IPS-20b (cell line): Measurements from ENCODE around the gene LILRA5.
"Not testable (repeated sequence)": the region's sequence is repeated elsewhere in the genome, so short reads cannot be mapped to it uniquely, and the experiment has no call there.

Experiments used
- H3K27ac ChIP-seq: one replicate; pipeline ENCODE4 v1.5.1; 2013; ENCODE audit warnings: low read length
- H3K27me3 ChIP-seq: 2 replicates; pipeline ENCODE4 v1.6.1; 2013; ENCODE audit warnings: mild to moderate bottlenecking, low read length, inconsistent platforms; ENCODE audit not compliant: insufficient read depth
- H3K36me3 ChIP-seq: 2 replicates; pipeline ENCODE4 v1.6.1; 2013; ENCODE audit warnings: low read depth, mild to moderate bottlenecking, inconsistent platforms, low read length, moderate library complexity; ENCODE audit not compliant: insufficient read depth
- H3K4me1 ChIP-seq: 2 replicates; pipeline ENCODE4 v1.6.1; 2013; ENCODE audit warnings: mild to moderate bottlenecking, control low read depth, inconsistent platforms, low read length, moderate library complexity; ENCODE audit not compliant: insufficient read depth
- H3K4me3 ChIP-seq: 2 replicates; pipeline ENCODE4 v1.5.1; 2013; ENCODE audit warnings: mild to moderate bottlenecking, low read length, inconsistent platforms
- H3K9ac ChIP-seq: 2 replicates; pipeline ENCODE4 v1.6.1; 2013; ENCODE audit warnings: low read depth, mild to moderate bottlenecking, inconsistent platforms, low read length, moderate library complexity
- H3K9me3 ChIP-seq: 2 replicates; pipeline ENCODE4 v1.6.1; 2013; ENCODE audit warnings: mild to moderate bottlenecking, low read depth, low read length, inconsistent platforms; ENCODE audit not compliant: insufficient read depth

LILRA5 gene

DNA sequence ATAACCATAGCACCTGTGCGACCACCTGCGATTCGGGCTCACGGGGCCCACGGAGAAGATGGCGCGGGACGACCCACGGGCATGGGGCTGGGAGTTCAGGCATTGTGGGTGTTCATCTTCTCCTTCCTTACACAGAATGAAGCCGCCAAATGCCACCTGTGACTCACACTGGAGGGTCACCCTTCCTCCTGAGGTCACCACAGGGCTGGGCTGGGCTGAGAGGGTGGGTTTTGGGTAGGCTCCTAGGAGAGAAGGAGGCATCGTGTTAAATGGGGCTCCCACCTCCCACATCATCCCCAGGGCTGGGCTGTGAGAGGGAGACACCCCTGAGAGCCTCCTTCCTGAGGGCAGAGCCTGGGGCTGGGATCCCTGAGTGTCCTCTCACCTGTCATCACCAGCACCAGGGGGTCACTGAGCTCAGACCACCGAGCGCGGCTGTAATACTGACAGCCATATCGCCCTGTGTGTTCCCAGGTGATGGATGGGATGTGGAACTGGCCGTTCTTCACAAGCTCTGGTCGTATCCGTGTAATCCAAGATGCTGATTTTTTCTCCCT is 33.5 kb downstream of the LILRA5 start:
- Histone ChIP-seq H3K9ac (no peak overlapping the region), H3K27ac (no peak overlapping the region), H3K36me3 (no peaks in the 10 kb centered on the region), H3K4me3 (no peak overlapping the region), H3K4me1 (no peaks in the 10 kb centered on the region), H3K27me3 (no peaks in the 10 kb centered on the region), H3K9me3 (no peaks in the 10 kb centered on the region)

DNA sequence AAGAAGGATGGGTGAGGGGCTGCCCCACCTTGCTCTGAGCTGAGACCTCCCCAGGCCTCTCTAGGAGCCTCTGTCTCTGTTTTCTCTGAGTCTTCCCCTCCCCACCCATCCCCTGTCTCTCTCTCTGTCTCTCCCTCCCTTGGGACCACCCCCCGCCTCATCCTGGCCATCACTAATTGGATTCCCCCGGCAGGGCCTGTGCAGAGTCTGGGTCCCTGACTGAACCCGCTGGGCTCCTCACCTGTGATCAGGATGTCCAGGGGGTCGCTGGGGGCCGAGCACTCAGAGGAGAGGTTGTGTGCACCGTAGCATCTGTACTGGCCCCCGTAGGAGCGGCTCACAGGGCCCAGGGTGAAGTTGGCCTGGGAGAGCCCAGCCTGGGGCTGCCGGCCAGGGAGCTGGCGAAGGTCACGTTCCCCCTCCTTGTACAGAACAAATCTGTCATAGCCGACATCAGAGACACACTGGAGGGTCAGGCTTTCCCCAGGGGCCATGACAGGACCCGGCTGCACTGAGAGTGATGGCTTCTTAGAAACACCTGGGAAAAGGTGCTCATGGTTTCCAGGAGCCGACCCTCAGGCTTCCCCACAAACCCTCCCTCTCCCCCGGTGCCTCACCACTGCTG is 34.3 kb downstream of the LILRA5 start:
- not testable (repeated sequence) for H3K9me3 ChIP-seq, H3K27ac ChIP-seq, H3K36me3 ChIP-seq, H3K9ac ChIP-seq, H3K27me3 ChIP-seq, H3K4me3 ChIP-seq, H3K4me1 ChIP-seq

DNA sequence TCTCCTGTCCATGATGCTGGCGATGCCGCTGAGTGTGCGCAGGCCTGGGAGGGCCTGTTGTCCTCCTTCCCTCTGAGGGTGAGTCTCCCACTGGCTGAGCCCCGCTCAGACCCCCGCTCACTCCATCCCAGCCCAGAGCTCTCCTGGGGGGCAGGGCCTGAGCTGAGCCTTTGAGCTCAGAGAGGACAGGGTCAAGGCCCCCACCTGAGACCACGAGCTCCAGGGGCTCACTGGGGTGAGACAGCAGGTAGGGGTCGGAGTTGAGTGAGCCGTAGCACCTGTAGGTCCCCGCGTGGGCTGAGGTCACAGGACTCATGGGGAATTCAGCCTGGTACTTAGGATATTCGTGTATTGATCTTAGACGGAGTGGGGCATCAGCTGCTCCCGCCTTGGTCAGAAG is 34.9 kb downstream of the LILRA5 start:
- not testable (repeated sequence) for H3K27ac ChIP-seq, H3K9ac ChIP-seq, H3K4me1 ChIP-seq, H3K9me3 ChIP-seq, H3K36me3 ChIP-seq, H3K27me3 ChIP-seq, H3K4me3 ChIP-seq

DNA sequence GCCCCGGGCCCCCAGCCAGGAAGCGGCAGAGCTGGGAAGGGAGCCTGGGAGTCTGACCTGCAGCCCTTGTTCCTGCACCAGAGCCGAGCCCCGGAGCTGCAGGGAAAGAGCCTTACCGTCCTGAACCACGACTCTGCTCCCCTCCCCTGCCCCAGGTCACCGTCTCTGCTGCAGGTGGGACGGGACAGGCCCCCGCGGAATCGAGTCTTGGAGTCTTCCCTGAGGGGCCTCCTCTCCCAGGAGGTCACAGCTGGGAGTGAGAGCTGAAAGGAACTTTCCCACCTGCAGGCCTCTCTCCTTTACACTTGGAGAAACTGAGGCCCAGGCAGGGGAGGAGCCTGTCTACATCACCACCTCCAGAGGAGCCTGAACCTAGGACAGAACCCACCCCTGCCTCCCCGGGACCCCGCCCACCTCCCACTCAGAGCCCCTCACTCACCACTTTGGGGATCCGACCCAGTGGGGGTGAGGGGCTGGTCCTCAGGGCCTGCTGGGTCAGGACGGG is 35.8 kb downstream of the LILRA5 start:
- H3K27me3 ChIP-seq, H3K4me3 ChIP-seq, H3K27ac ChIP-seq, H3K4me1 ChIP-seq, H3K9me3 ChIP-seq, H3K36me3 ChIP-seq, H3K9ac ChIP-seq: not testable (repeated sequence)

DNA sequence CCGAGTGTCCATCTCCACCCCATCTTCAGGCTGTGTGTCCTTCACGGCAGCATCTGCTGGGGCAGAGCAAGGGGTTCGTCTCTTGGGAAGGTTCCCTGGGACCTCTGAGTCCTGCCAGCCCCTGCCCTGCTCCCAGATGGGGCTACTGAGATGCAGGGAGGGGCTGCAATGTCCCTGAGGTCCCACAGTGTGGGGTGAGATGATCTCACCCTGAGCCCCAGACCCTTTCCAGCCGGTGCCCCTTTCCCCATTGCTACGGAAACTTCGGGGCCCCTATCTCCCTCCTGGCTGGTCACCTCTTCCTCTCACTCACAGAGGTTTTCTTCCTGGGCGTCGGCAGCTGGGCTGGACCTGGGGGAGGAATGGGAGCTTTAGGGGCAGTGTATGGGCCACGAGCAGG is 37.0 kb downstream of the LILRA5 start:
- Histone ChIP-seq H3K27me3 (no peaks in the 10 kb centered on the region), H3K4me3 (no peak overlapping the region), H3K9ac (no peak overlapping the region), H3K36me3 (no peaks in the 10 kb centered on the region), H3K4me1 (no peaks in the 10 kb centered on the region), H3K27ac (no peak overlapping the region), H3K9me3 (no peaks in the 10 kb centered on the region)

DNA sequence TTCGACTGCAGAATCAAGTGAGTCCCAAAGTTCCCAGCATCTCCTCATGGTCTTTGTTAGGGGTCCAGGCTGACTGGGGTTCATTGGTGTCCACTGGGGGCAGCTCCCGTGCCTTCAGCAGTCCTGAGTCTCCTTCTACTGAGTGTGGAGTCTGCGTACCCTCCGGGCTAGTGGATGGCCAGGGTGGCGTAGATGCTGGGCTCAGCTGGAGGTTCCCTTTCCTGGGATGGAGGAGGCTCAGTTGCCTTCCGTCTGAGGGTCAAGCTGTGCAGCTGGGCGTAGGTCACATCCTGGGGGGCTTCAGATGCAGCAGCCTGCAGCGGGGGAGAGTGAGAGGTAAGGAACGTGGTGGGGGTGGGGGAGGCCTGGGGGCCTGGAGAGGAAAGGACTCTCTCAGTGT is 38.5 kb downstream of the LILRA5 start:
- not testable (repeated sequence) for H3K4me1 ChIP-seq, H3K36me3 ChIP-seq, H3K27me3 ChIP-seq, H3K9me3 ChIP-seq, H3K4me3 ChIP-seq, H3K9ac ChIP-seq, H3K27ac ChIP-seq

DNA sequence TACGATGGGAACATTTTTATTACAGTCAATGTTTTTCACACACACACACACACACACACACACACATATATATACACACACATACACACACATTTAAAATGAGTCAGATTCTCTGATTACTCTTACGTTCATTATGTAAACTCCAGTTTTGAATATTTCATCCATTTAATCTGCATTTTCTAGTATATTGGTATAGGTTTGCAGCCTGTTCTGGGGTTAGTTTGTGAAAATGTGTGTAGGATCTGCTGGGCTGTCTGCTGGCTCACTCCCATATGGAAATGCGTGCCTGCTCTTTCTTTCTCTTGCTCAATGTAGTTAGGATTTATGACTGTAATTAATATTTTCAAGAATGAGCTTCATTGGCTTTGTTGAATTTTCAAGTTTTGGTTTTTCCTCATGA is 39.1 kb downstream of the LILRA5 start:
- Histone ChIP-seq H3K4me1 (no peaks in the 10 kb centered on the region), H3K9ac (no peak overlapping the region), H3K27ac (no peak overlapping the region), H3K27me3 (no peaks in the 10 kb centered on the region), H3K36me3 (no peaks in the 10 kb centered on the region), H3K4me3 (no peak overlapping the region), H3K9me3 (no peaks in the 10 kb centered on the region)

- not testable (repeated sequence) for H3K36me3 ChIP-seq, H3K27ac ChIP-seq, H3K4me3 ChIP-seq, H3K9ac ChIP-seq, H3K4me1 ChIP-seq, H3K27me3 ChIP-seq, H3K9me3 ChIP-seq
Observed at GRCh38 chr19:54272181-54272580, 40.8 kb downstream of the LILRA5 start.

DNA sequence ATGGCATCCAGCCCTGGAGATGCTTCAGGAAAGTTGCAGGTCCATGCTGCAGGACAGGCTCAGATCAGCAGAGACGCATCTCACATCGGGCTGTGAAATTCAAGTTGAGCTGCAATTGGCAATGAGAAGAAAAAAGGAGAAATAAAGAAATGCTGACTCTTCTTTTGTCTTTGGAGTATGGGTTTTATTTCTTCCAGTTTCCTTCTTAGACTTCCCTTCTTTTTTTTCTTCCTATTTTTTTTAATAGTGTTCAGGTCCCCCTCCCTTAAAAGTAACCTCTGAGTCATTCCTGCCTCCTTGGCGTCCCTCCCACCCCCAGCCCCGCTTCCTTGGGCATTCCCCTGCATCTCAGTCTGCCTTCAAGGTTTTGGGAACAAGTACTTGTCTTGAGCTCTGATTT is 41.4 kb downstream of the LILRA5 start:
- not testable (repeated sequence) for H3K9ac ChIP-seq, H3K27ac ChIP-seq, H3K36me3 ChIP-seq, H3K4me3 ChIP-seq, H3K9me3 ChIP-seq, H3K27me3 ChIP-seq, H3K4me1 ChIP-seq

- Histone ChIP-seq H3K27ac (no peak overlapping the region), H3K36me3 (no peaks in the 10 kb centered on the region), H3K9me3 (no peaks in the 10 kb centered on the region), H3K4me3 (no peak overlapping the region), H3K27me3 (no peaks in the 10 kb centered on the region), H3K4me1 (0 out of 2 replicates have a peak, but pooled peaks cover 3% of the 10 kb centered on the region), H3K9ac (no peak overlapping the region)
Observed at GRCh38 chr19:54271106-54271505, 41.9 kb downstream of the LILRA5 start.

DNA sequence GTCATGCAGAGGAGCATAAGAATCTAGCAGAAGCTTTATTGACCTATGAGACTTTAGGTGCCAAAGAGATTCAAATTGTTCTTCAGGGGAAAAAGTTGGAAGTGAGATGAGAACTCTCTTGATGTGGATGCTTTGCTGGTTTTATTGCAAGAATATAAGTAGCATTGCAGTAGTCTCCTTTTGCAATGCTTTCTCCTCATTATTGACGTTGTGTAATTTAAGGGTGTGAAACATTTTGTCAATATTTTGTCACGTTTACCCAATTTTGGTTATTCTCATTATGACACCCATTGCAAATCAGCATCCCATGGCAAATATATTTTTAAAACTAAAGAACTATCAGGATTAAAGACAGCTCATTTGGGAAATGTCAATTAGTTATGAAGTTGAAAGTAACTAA is 44.0 kb downstream of the LILRA5 start:
- no peak overlapping the region for H3K9ac ChIP-seq
- H3K9me3 ChIP-seq: no peaks in the 10 kb centered on the region
- H3K36me3 ChIP-seq: no peaks in the 10 kb centered on the region
- H3K27me3 ChIP-seq: no peaks in the 10 kb centered on the region
- no peak overlapping the region for H3K27ac ChIP-seq
- H3K4me3 ChIP-seq: no peak overlapping the region
- H3K4me1 ChIP-seq: peaks cover 3% of the 10 kb centered on the region; the same call in 1 of the 2 replicates

- Histone ChIP-seq H3K4me3 (no peak overlapping the region), H3K4me1 (peaks cover 3% of the 10 kb centered on the region; the same call in 1 of the 2 replicates), H3K36me3 (no peaks in the 10 kb centered on the region), H3K9me3 (no peaks in the 10 kb centered on the region), H3K9ac (no peak overlapping the region), H3K27me3 (no peaks in the 10 kb centered on the region), H3K27ac (no peak overlapping the region)
Observed at GRCh38 chr19:54266133-54266532, 46.8 kb downstream of the LILRA5 start.
